ENCODE measurements around the gene PHACTR2.

PHACTR2 gene

DNA sequence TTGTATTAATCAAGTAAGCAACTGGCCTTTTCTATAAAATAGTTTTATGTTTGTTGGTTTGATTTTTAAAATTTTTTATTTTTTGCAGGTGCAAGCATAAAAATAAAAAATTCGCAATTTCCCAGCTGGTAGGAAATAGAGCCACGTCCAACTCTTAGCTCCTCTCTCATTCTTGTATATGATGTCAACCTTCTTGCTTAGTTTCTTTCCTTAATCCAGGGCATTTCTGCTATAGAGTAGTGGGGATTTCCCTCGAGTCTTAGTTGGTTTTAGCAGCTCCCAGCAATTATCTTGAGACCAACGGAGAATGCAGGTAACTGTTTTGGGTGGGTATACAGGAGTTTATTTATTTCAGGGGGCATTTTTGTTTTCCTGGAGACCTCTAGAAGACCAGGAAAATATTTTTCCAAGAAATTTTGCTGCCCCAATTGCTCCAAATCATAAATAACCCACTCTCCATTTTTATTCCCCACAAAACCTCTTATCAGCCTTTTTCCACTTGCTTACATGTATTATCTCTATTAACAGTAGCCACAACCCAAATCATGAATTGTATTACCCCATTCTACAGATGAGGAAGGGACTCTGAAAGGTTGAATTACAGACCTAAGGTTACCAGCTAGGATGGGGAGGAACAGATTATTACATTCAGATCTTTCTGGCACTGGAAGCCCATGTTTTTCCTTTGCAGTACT, 18.4 kb downstream of the PHACTR2 start:
- intact Hi-C loops (cut with DNase I) = no loop called here
- DNase-seq = no peak

DNA sequence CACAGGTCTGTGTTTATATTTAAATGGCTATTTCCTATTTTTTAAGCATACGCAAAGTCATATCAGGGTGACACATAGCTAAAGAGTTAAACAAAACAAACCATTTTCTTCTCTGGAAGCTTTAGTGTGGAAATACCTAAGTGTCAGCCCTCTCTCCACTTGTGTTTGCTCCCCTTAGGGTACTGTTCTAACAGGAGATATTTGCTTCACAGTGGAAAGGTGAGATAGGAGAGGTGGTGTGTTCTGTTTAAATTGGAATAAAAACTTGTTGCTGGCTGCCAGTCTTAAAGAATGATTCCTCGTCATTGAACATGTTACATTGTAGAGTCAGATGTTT, 18.9 kb downstream of the PHACTR2 start:
- DNase-seq = no peak
- intact Hi-C loops (cut with DNase I) = no loop called here

DNA sequence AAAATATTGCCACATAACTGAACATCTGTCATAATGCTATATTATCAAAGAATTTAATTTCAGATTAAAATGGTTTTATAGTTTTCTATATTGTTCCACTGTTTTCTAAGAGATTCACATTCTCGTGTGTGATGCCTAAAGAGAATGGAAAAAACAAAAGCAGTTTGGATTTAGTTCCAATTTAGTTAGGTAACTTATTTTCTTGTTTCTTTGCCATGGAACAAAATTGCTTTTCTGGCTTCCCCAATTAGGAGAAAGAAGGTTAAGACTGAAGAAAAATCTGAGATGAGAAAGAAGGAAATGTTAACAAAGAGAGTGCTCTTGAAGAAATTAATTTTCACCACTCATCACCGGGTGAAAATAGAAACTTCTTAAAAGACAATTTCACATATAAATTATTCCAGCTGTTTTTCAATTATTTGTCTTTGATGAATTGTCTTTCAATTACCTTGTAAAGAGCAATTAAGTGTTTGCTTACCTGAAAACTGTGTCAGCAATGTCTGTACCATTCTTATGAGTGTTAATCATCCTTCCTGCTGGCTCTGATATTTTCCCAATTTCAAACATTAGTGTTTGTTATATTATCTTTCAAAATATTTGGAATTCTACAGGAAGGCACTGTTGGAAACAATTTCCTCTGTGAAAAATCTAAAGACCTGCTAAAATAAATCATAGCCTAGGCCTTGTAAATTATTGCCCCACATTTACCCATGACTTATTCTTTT, 19.5 kb downstream of the PHACTR2 start:
- intact Hi-C loops (cut with DNase I) = no loop called here
- DNase-seq = no peak

DNA sequence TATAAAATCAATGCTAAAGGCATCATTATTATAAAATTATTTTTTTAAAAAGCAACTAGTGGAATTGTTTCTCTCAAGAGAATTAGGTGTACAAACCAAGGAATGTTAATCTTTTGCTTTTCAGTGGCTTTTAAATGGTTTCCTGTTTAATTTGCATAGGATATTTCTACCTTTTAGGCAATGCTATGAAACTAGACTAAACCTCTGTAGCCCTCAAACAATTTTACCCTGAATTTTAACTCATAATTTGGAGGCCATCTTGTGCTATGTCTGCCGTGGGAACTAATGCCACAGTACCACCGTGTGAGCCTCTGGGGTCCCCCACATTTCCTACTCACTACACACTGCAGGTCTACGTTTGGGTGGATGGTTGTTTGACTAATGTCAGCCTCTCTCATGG, 20.6 kb downstream of the PHACTR2 start:
- no peak for DNase-seq
- intact Hi-C loops (cut with DNase I) = no loop called here

DNA sequence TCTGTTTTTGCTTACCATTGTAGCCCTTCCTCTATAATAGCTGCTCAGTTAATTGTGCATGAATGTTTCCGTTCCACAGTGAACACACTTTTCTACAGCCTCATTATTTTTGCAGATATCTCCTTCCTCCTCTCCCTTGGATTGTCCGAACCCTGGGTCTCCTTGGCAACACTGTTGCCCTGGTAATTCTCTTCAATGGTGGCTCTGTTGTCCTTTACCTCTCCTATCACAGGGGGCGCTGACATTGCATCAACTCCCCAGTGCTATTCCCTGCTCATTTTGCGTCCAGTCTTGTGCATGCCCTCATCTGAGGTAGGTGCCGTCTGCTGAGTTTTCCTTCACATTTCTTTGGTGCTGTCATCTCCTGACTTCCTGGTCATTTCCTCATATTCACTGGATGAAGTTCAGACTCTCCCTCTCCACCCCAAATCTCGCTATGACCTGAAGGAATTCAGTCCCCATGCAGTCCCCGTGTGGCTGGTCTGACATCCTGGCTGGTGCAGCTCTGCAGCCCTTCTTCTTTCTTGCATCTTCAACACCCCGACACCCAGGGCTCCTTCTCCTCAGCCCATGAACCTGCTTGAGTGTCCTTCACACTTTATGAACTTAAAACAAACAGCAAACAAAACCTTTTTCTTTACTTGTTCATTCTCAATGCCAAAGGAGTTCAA, 21.1 kb downstream of the PHACTR2 start:
- DNase-seq = no peak
- intact Hi-C loops (cut with DNase I) = no loop called here

DNA sequence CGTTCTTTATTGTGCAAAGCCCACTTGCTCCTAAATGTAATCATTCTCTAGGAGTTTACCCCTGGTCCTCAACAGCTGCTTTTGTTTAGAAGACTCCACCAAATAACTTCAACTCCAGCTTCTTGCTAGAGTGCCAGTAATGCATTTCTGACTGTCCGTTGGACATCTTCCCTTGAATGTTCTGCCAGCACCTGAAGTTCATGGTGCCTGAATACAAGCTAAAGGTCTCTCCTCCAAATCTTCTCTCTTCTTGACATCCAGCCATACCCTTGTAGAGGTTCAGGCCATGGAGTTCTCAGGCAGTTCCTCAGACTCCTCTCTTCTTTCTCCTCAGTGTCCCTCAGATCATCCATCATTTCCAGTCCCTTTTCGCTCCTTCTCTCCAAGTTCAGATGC, 21.7 kb downstream of the PHACTR2 start:
- intact Hi-C loops (cut with DNase I) = no loop called here
- no peak for DNase-seq

DNA sequence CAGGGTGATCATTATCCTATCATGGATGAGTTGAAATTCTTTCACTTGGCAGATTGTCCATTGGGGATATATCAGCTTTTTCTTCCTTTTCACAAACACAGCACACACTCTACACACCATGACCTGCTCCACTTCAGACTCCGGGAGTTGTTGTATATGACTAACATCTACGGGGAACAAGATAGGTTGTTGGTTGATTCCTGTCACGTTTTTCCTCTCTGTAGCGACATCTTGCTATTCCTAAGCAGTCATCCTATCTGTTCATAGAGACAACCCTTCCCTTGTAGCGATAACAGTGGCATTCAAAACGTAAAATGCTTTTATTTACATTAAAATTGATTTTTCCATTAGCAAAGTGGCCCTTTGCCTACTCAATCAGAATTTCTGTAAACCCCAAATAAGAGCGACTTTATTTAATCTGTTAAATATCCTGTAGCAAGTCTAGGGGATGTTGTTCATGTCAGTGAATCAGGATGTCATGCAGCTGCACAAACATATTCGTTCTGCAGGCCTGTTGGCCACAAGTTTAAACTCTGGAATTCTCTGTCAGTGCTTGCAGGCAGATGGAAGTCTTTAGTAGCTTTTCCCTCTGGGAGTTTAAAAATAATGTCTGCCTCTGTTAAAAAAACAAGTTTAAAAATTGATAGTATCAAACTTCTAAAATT, 23.1 kb downstream of the PHACTR2 start:
- intact Hi-C loops (cut with DNase I) = no loop called here
- no peak for DNase-seq

DNA sequence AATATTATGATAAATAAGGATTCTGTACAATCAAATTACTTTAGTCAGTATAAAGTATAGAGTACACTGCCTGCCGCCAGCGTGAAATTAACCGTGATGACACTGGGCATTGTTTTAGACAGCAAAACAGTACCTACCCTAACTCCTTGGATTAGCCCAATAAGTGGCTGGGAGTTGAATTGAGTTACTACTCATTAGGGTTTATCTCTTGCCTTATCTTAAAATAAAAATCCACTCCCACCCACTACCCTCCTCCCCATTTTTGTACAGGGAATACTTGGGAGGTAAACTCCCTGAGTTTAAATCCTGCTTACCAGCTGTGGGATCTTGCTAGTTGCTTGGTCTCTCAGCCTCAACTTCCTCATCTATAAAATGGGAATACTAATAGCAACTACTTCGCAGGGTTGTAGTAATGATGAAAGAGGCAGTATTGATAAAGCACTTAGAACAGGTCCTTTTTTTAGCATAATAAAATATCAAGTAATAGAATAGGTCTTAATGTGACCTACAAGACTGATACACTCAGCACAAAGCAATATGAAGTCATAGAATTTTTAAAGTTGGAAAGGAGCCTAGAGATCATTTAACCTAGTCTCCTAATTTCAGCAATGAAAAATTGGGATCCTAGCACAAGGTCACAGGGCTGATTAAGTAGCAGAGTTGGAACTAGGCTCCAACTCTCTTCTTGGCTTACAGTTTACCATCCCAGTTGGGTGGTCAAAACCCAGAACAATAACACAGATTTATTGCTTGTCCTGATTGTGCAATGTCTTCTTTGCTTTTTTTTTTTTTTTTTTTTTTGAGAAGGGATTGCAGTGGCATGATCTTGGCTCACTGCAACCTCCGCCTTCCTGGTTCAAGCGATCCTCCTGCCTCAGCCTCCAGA, 23.8 kb downstream of the PHACTR2 start:
- no peak for DNase-seq
- intact Hi-C loops (cut with DNase I) = no loop called here

DNA sequence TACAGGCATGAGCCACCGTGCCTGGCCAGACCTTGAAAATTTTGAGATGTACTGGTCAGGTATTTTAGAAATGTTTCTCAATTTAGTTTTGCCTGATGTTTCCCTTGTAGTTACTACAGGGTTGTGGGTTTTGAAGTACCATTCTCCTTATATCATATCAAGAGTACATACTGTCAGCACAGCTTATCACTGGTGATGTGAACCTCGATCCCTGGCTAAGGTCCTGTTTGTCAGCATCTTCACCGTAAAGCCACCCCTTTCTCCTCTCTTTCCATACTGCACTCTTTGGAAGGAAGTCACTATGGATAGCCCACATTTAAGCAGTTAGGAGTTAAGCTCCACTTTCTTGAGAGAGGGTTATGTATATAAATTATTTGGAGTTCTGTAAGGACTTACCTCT, 27.8 kb downstream of the PHACTR2 start:
- intact Hi-C loops (cut with DNase I) = no loop called here

DNA sequence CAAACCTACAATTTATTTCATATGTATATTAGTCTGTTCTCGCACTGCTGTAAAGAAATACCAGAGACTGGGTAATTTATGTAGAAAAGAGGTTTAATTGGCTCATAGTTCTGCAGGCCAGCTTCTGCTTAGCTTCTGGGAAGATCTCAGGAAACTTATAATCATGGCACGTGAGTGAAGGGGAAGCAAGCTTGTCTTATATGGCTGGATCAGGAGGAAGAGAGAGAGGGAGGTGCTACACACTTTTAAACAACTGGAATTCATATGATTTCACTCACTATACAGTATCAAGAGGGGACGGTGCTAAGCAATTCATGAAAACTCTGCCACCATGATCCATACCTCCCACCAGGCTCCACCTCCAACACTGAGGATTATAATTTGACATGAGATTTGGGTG, 29.9 kb downstream of the PHACTR2 start:
- DNase-seq = no peak
- intact Hi-C loops (cut with DNase I) = no loop called here

More for the DNA sequence above, 27.8 kb downstream of the PHACTR2 start:
- no peak for DNase-seq

DNA sequence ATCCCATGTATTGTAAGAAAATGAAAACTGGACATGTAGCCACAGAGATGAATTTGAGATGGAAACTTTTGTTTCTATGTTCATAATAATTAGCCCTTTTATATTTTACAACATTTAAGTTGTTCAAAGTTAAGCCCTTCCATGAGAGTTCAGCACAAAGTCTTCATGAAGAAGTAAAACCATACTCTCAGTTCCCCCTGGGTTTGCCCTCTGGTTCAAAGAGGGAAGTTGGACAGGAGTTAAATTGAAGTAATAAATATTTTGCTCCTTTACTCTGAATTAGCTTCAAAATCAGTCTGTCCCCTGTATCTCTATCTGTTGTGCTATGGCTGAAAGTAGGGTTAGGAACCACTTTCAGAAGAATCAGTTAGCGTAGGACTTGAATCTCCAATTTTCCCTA, 31.1 kb downstream of the PHACTR2 start:
- intact Hi-C loops (cut with DNase I) = no loop called here
- DNase-seq = no peak

DNA sequence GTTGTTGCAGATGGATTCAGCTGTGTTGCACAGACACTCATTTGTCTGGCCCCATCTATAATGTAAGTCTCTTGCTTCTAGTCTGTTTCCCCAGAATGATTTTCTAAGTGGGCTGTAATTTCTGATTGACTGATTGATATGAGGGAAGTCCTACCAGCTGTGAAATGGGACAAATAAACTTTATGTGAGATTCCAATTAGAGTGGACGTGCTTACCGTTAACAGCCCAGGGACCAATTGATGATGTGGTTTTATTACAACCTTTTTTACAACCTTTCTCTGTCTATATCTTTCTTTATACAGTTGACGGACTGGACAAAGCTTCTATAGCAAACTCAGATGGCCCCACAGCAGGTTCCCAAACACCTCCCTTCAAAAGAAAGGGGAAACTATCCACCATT, 33.9 kb downstream of the PHACTR2 start:
- no peak for DNase-seq
- intact Hi-C loops (cut with DNase I) = no loop called here

DNA sequence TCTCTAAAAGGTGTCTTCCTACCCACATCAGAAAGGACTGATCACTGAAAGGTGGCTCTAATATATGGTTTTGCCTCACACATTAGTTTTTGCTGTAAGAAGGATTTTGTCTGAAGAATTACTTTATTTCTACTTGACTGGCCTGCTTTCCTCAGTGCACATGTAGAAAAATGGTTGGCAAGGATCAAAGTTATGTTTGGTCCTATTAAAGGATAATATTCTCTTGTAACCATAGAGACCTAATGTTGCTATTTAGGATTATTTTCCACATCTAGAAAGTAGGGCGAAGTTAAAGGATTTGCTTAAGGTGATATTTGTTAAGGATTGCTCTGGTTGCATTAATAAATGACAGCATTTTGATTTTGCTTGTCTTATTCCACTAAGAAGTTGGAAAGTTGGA, 40.7 kb downstream of the PHACTR2 start:
- no peak for DNase-seq
- intact Hi-C loops (cut with DNase I) = no loop called here

DNA sequence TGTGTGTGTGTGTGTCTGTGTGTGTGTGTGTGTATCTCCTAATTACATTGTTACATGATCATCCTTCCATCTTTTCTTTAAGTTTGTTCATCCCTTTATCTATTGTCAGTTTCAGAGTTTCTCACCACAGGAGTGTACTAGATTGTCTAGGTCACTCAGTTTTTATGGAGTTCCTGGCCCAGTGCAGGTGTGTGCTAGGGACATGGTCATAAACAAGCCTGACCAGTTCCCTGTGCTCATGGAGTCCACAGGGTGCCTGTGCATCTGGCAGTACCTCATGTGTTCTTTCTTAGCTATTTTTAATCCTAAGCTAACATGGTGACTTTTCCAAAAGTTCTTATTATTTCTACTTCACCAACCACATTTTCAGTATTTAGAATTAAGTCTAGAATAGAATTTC, 43.9 kb downstream of the PHACTR2 start:
- no peak for DNase-seq
- intact Hi-C loops (cut with DNase I) = no loop called here

DNA sequence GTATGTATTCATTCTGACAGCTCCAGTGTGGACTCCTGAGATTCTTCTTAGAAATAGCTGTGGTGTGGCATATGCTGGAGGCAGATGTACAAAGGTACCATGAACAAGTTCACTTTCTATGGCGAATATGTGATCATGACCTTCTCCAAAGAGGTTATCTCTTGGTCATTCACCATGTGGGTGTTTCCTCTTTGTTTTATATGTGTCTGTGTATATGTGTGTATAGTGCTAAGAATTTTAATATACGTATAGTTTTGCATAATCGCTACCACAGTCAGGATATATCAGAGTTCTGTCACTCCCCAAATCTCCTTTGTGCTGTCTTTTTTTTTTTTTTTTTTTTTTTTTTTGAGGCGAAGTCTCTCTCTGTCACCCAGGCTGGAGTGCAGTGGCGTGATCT, 47.1 kb downstream of the PHACTR2 start:
- DNase-seq = no peak
- intact Hi-C loops (cut with DNase I) = no loop called here

DNA sequence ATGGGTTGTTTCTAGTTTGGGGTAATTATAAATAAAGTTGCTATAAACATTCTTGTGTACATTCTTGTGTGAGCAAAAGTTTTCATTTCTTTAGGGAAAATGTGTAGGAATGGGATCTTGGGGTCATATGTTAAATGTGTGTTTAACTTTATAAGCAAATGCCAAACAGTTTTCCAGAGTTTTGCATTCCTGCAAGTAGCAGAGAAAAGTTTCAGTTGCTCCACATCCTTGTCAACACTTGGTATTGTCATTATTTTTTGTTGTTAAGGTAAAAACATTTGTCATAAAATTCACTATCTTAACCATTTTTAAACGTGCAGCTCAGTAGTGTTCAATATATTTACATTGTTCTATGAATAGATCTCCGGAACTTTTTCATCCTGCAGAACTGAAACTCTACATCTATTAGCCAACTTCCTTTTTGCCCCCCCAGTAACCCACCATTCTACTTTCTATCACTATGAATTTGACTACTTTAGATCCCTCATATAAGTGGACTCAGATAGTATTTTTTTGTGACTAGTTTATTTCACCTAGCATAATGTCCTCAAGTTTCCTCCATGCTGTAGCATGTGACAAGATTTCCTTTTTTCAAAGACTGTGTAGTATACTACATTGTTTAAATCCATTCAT, 48.4 kb downstream of the PHACTR2 start:
- intact Hi-C loops (cut with DNase I) = no loop called here

DNA sequence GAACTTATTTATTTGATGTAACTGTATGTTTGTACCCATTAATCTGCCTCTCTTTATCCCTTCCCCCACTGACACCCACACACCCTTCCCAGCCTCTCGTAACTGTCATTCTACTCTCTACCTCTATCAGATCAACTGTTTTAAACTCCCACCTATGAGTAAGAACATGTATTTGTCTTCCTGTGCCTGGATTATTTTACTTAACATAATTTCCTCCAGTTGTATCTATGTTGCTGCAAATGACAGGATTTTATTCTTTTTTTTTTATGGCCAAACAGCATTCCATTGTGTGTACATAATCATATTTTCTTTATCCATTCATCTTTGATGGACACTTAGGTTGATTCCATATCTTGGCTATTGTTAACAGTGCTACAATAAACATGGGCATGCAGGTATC, 49.3 kb downstream of the PHACTR2 start:
- intact Hi-C loops (cut with DNase I) = no loop called here
- DNase-seq = peak in 1 of 42 donors; percentile 30

More for the DNA sequence above, 48.4 kb downstream of the PHACTR2 start:
- no peak for DNase-seq

DNA sequence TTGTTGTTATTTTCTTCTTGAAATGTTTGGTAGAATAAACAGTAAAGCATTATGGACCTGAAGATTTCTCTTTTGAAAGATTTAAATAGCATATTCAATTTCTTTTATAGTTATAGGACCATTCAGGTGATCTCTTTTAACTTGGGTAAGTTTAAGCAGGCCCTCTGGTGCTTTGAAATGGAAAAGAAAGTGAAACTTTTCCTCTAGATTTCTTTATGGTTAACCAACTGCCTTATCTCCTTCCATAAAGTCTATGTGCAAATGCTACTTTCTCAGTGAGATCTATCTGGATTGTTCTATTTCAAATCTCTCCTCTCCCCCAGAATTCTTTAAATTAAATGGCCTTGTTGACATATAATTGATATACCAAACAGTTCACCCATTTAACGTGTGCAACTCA, 54.0 kb downstream of the PHACTR2 start:
- intact Hi-C loops (cut with DNase I) = no loop called here
- DNase-seq = no peak

DNA sequence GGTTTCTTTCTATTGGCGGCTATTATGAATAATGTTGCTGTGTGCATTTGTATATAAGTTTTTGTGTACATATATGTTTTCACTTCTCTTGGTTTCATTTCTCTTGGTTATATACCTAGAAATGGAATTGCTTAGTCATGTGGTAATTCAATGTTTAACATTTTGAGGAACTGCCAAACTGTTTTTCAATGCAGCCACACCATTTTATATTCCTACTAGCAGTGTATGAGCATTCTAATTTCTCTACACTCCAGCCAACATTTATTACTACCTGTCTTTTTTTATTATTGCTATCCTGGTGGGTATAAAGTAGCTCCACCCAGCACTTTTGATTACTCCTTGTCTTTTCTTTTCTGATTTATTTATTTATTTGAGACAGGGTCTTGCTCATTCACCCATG, 54.8 kb downstream of the PHACTR2 start:
- intact Hi-C loops (cut with DNase I) = no loop called here
- DNase-seq = no peak
